Measurements from ENCODE around the gene SYT1.

DNA sequence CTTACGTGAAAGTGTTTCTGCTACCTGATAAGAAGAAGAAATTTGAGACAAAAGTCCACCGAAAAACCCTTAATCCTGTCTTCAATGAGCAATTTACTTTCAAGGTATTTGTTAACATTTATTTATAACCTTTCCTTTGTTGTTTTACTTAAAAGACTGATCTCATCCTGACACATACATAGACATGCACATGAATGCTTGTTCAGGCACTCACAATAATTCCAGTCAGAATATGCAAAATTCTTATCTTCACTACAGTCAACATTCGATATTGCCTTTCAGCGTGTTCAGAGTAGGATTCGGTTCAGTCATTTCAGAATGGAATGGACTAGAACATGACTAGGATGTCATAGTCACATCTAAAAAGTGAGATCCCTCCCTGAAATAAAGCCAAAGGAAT lies 431.6 kb downstream of the SYT1 start:
- TF ChIP-seq, protein P1, sequence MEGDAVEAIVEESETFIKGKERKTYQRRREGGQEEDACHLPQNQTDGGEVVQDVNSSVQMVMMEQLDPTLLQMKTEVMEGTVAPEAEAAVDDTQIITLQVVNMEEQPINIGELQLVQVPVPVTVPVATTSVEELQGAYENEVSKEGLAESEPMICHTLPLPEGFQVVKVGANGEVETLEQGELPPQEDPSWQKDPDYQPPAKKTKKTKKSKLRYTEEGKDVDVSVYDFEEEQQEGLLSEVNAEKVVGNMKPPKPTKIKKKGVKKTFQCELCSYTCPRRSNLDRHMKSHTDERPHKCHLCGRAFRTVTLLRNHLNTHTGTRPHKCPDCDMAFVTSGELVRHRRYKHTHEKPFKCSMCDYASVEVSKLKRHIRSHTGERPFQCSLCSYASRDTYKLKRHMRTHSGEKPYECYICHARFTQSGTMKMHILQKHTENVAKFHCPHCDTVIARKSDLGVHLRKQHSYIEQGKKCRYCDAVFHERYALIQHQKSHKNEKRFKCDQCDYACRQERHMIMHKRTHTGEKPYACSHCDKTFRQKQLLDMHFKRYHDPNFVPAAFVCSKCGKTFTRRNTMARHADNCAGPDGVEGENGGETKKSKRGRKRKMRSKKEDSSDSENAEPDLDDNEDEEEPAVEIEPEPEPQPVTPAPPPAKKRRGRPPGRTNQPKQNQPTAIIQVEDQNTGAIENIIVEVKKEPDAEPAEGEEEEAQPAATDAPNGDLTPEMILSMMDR (IDR thresholded peaks at IDR 0.05 in 8 of 11, conservative IDR thresholded peaks at IDR 0.05 in 3 of 11), result no peak
- no peak for TF ChIP-seq POLR2A (IDR thresholded peaks at IDR 0.05)
- no peak for TF ChIP-seq POLR2AphosphoS5 (IDR thresholded peaks at IDR 0.05)
